WTC11 (cell line): Measurements from ENCODE around the gene NLN. TPM values are rescaled to one million over a fixed set of nuclear protein-coding genes. Genes with fewer than 3 reads are reported as not detected.

Source experiments
- ATAC-seq: fragments of 200-7000 bp; cut with Tn5 transposase; 2 replicates; pipeline ENCODE4 v1.10.0; 2021; ENCODE audit warnings: mild to moderate bottlenecking, moderate library complexity
- CTCF ChIA-PET: fragments of 300-600 bp; sonication (Branson Sonifier 250); formaldehyde crosslinking; loops from one replicate; lab custom pipeline; 2021; ENCODE audit warnings: antibody characterized with exemption; lab: Charles Lee
- POLR2A ChIA-PET: fragments of 350-600 bp; sonication (Branson Sonifier 250); formaldehyde crosslinking; loops from one replicate; lab custom pipeline; 2021; ENCODE audit warnings: antibody characterized with exemption; lab: Charles Lee
- DNase-seq: peaks from one replicate; pipeline ENCODE4 v3.0.0; 2021; ENCODE audit warnings: low spot score
- H3K27ac Mint-ChIP-seq: 2 replicates; pipeline ENCODE4 v1.8.0; 2021; ENCODE audit warnings: mixed read lengths
- H3K27me3 Mint-ChIP-seq: 2 replicates; pipeline ENCODE4 v1.8.0; 2021; ENCODE audit warnings: low read depth, mild to moderate bottlenecking, moderate library complexity, mixed read lengths
- H3K36me3 Mint-ChIP-seq: 2 replicates; pipeline ENCODE4 v1.8.0; 2021; ENCODE audit warnings: mixed read lengths
- H3K4me1 Mint-ChIP-seq: 2 replicates; pipeline ENCODE4 v1.8.0; 2022; ENCODE audit warnings: mixed read lengths
- H3K4me3 Mint-ChIP-seq: 2 replicates; pipeline ENCODE4 v1.8.0; 2021; ENCODE audit warnings: mild to moderate bottlenecking, moderate library complexity, mixed read lengths
- H3K9me3 Mint-ChIP-seq: 2 replicates; pipeline ENCODE4 v1.8.0; 2021; ENCODE audit warnings: mixed read lengths
- AFF4 ChIP-seq: sonication (generic); formaldehyde crosslinking; IDR thresholded peaks from 2 replicates; pipeline ENCODE4 v1.8.1; 2023; ENCODE audit warnings: mild to moderate bottlenecking, missing genetic modification reagents, borderline replicate concordance
- ATF1 ChIP-seq: sonication (generic); formaldehyde crosslinking; IDR thresholded peaks from 2 replicates; pipeline ENCODE4 v1.8.1; 2023; ENCODE audit warnings: mild to moderate bottlenecking, moderate library complexity, missing genetic modification reagents
- CREB1 ChIP-seq: sonication (generic); formaldehyde crosslinking; IDR thresholded peaks from 2 replicates; pipeline ENCODE4 v1.8.0; 2023; ENCODE audit warnings: mild to moderate bottlenecking, missing genetic modification reagents
- ETV6 ChIP-seq: sonication (generic); formaldehyde crosslinking; IDR thresholded peaks from 2 replicates; pipeline ENCODE4 v1.8.1; 2022; ENCODE audit warnings: mild to moderate bottlenecking, missing genetic modification reagents
- GTF2I ChIP-seq: fragments of 250-450 bp; sonication (Bioruptor Pico); conservative IDR thresholded peaks from 2 replicates; pipeline ENCODE4 v1.4.0; 2021; ENCODE audit warnings: mild to moderate bottlenecking
- HMGXB4 ChIP-seq: sonication (generic); formaldehyde crosslinking; IDR thresholded peaks from 2 replicates; pipeline ENCODE4 v1.8.1; 2023; ENCODE audit warnings: mild to moderate bottlenecking, moderate library complexity, missing genetic modification reagents
- MXD4 ChIP-seq: fragments of 250-450 bp; sonication (Bioruptor Pico); IDR thresholded peaks from 2 replicates; pipeline ENCODE4 v1.8.0; 2021; ENCODE audit warnings: mild to moderate bottlenecking, moderate library complexity, borderline replicate concordance
- MYBL2 ChIP-seq: sonication (generic); formaldehyde crosslinking; IDR thresholded peaks from 2 replicates; pipeline ENCODE4 v1.8.1; 2023; ENCODE audit warnings: mild to moderate bottlenecking, moderate library complexity, missing genetic modification reagents
- NR1H2 ChIP-seq: sonication (generic); formaldehyde crosslinking; IDR thresholded peaks from 2 replicates; pipeline ENCODE4 v1.9.0; 2021; ENCODE audit warnings: mild to moderate bottlenecking, moderate library complexity, missing genetic modification reagents
- PRRX2 ChIP-seq: fragments of 250-450 bp; sonication (Bioruptor Pico); IDR thresholded peaks from 2 replicates; pipeline ENCODE4 v1.8.0; 2021; ENCODE audit warnings: mild to moderate bottlenecking
- SMAD3 ChIP-seq: sonication (generic); formaldehyde crosslinking; IDR thresholded peaks from 2 replicates; pipeline ENCODE4 v1.8.0; 2022; ENCODE audit warnings: missing genetic modification reagents, mild to moderate bottlenecking, borderline replicate concordance
- ZNF416 ChIP-seq: fragments of 250-450 bp; sonication (Bioruptor Pico); IDR thresholded peaks from 2 replicates; pipeline ENCODE4 v1.9.0; 2021; ENCODE audit warnings: mild to moderate bottlenecking, inconsistent platforms
- ZNF671 ChIP-seq: fragments of 250-450 bp; sonication (Bioruptor Pico); IDR thresholded peaks from 2 replicates; pipeline ENCODE4 v1.8.0; 2021; ENCODE audit warnings: mild to moderate bottlenecking
- total RNA-seq: library from RNA; stranded (reverse); gene quantifications from 3 replicates; pipeline ENCODE4 v1.2.3, GENCODE V29; 2021
- TF ChIP-seq, protein P1 (sequence below): sonication (generic); formaldehyde crosslinking; IDR thresholded peaks from 2 replicates; pipeline ENCODE4 v1.8.1; 2022; ENCODE audit warnings: low read depth, missing genetic modification reagents, borderline replicate concordance
- TF ChIP-seq, protein P2 (sequence below): fragments of 250-450 bp; sonication (Bioruptor Pico); IDR thresholded peaks from 2 replicates; pipeline ENCODE4 v1.9.0; 2021; ENCODE audit warnings: mild to moderate bottlenecking, borderline replicate concordance
- TF ChIP-seq, protein P3 (sequence below): sonication (generic); formaldehyde crosslinking; IDR thresholded peaks from 2 replicates; pipeline ENCODE4 v1.8.1; 2023; ENCODE audit warnings: mild to moderate bottlenecking, missing genetic modification reagents

NLN gene
- total RNA-seq, 1 experiment from 2014 or later: 163 TPM

DNA sequence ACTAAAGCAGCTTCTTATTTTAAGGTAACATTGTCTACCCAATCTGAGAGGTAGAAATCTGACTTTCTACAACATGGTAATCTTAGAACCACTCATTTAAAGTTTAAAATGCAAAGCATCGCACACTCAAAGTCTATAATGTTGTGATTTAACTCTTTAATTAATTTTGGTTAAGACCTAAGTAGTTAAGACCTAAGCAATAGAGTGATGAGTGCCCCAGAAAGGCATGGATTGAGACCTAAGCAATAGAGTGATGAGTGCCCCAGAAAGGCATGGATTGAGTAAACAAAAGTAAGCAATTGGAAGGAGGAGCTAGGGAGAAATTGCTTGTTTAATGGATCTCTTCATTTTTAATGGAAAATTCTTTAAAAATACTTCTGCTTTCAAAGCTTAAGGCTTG, 86.8 kb downstream of the NLN start:
- ATAC-seq: no peak
- no peak overlapping the region for H3K4me3 Mint-ChIP-seq
- H3K9me3 Mint-ChIP-seq: no peaks in the 10 kb centered on the region
- POLR2A ChIA-PET: no interaction called here
- no peaks in the 10 kb centered on the region for H3K27me3 Mint-ChIP-seq
- TF ChIP-seq ZNF671 (CRISPR knock-in tag) (no peak), ZNF416 (no peak), GTF2I (CRISPR knock-in tag) (no peak)
- TF ChIP-seq, protein P1, sequence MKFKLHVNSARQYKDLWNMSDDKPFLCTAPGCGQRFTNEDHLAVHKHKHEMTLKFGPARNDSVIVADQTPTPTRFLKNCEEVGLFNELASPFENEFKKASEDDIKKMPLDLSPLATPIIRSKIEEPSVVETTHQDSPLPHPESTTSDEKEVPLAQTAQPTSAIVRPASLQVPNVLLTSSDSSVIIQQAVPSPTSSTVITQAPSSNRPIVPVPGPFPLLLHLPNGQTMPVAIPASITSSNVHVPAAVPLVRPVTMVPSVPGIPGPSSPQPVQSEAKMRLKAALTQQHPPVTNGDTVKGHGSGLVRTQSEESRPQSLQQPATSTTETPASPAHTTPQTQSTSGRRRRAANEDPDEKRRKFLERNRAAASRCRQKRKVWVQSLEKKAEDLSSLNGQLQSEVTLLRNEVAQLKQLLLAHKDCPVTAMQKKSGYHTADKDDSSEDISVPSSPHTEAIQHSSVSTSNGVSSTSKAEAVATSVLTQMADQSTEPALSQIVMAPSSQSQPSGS (CRISPR knock-in tag): no peak
- TF ChIP-seq, all 79 proteins: peak for 0
- H3K27ac Mint-ChIP-seq: no peak overlapping the region
- CTCF ChIA-PET: no interaction called here
- H3K36me3 Mint-ChIP-seq: peaks cover 67% of the 10 kb centered on the region
- no peak for DNase-seq
- no peaks in the 10 kb centered on the region for H3K4me1 Mint-ChIP-seq

DNA sequence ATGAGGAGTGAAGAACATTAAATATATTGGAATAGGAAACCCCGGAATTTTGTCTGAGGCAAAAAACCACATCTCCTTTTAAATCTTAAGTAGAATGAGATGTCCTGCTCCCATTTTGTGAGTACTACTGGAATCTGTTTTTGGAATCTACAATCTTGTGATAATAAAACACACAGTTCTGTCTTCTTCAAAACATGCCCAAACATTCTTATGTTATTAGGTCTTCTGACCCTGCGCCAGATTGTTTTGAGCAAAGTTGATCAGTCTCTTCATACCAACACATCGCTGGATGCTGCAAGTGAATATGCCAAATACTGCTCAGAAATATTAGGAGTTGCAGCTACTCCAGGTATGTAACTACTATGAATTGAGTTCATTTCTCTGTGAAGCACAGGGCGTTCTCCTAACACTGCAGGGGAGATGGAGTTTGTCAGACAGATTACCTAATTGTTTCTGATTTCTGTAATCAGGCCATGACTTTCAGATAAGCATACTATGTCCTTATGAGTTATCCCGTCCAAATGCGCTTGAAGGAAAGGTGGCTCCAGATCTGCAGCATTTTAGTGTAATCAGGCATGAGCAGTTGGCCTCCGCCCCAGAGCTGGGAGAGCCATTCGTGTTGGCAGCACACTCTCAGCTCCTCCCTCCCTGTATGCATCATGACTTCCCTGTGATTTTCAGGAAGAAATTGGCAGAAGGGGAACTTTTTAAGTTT, 88.0 kb downstream of the NLN start:
- no peak for ATAC-seq
- TF ChIP-seq MXD4 (no peak), HMGXB4 (CRISPR knock-in tag) (no peak), GTF2I (CRISPR knock-in tag) (no peak), NR1H2 (no peak), MYBL2 (no peak), AFF4 (no peak)
- TF ChIP-seq, protein P2, sequence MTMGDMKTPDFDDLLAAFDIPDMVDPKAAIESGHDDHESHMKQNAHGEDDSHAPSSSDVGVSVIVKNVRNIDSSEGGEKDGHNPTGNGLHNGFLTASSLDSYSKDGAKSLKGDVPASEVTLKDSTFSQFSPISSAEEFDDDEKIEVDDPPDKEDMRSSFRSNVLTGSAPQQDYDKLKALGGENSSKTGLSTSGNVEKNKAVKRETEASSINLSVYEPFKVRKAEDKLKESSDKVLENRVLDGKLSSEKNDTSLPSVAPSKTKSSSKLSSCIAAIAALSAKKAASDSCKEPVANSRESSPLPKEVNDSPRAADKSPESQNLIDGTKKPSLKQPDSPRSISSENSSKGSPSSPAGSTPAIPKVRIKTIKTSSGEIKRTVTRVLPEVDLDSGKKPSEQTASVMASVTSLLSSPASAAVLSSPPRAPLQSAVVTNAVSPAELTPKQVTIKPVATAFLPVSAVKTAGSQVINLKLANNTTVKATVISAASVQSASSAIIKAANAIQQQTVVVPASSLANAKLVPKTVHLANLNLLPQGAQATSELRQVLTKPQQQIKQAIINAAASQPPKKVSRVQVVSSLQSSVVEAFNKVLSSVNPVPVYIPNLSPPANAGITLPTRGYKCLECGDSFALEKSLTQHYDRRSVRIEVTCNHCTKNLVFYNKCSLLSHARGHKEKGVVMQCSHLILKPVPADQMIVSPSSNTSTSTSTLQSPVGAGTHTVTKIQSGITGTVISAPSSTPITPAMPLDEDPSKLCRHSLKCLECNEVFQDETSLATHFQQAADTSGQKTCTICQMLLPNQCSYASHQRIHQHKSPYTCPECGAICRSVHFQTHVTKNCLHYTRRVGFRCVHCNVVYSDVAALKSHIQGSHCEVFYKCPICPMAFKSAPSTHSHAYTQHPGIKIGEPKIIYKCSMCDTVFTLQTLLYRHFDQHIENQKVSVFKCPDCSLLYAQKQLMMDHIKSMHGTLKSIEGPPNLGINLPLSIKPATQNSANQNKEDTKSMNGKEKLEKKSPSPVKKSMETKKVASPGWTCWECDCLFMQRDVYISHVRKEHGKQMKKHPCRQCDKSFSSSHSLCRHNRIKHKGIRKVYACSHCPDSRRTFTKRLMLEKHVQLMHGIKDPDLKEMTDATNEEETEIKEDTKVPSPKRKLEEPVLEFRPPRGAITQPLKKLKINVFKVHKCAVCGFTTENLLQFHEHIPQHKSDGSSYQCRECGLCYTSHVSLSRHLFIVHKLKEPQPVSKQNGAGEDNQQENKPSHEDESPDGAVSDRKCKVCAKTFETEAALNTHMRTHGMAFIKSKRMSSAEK: no peak

DNA sequence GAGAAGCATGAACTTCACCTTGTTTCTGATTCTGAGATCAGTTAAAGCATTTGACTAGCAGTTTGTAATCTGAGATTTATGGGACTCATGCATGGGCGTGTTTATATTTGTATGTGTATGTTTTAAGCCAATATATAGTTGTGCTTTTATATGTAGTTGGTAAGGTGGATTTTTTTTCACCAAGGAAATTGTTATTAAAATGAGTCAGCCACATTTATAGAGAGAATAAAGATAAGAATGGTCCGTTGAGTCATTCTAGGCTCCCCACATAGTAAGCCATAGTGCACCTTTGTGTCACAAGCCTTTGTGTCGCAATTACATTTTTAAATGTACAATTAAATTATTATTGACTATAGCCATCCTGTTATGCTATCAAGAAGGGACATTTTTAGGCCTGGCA, 89.0 kb downstream of the NLN start:
- DNase-seq: no peak
- ChIA-PET CTCF (no interaction called here), POLR2A (no interaction called here)
- Mint-ChIP-seq H3K4me3 (no peak overlapping the region), H3K4me1 (no peaks in the 10 kb centered on the region), H3K27ac (no peak overlapping the region), H3K9me3 (no peaks in the 10 kb centered on the region), H3K27me3 (no peaks in the 10 kb centered on the region), H3K36me3 (peaks cover 68% of the 10 kb centered on the region)
- ATAC-seq: no peak
- TF ChIP-seq, protein P3, sequence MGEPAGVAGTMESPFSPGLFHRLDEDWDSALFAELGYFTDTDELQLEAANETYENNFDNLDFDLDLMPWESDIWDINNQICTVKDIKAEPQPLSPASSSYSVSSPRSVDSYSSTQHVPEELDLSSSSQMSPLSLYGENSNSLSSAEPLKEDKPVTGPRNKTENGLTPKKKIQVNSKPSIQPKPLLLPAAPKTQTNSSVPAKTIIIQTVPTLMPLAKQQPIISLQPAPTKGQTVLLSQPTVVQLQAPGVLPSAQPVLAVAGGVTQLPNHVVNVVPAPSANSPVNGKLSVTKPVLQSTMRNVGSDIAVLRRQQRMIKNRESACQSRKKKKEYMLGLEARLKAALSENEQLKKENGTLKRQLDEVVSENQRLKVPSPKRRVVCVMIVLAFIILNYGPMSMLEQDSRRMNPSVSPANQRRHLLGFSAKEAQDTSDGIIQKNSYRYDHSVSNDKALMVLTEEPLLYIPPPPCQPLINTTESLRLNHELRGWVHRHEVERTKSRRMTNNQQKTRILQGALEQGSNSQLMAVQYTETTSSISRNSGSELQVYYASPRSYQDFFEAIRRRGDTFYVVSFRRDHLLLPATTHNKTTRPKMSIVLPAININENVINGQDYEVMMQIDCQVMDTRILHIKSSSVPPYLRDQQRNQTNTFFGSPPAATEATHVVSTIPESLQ (CRISPR knock-in tag): no peak
- no peak for TF ChIP-seq SMAD3 (CRISPR knock-in tag)
- TF ChIP-seq, protein P1 (CRISPR knock-in tag): no peak
- no peak for TF ChIP-seq PRRX2
- no peak for TF ChIP-seq ETV6 (CRISPR knock-in tag)
- TF ChIP-seq CREB1 (CRISPR knock-in tag): no peak
- no peak for TF ChIP-seq ATF1 (CRISPR knock-in tag)

More for the DNA sequence above, 88.0 kb downstream of the NLN start:
- Mint-ChIP-seq H3K27ac (no peak overlapping the region), H3K9me3 (no peaks in the 10 kb centered on the region), H3K27me3 (no peaks in the 10 kb centered on the region), H3K4me3 (no peak overlapping the region), H3K4me1 (no peaks in the 10 kb centered on the region), H3K36me3 (peaks cover 69% of the 10 kb centered on the region)
- POLR2A ChIA-PET: no interaction called here
- CTCF ChIA-PET: no interaction called here
- no peak for DNase-seq
